Right cardiac atrium (tissue), 5 donors: ENCODE data around the gene MT1M. TPM values are rescaled to one million over a fixed set of nuclear protein-coding genes. Genes with fewer than 3 reads are reported as not detected.

Experiments used
- ATAC-seq, 2 donors: fragments of 200-7000 bp; cut with Tn5 transposase; one replicate each; pipeline versions ENCODE4 v1.8.0 to v1.9.1; 2020; ENCODE audit warnings: moderate library complexity in 2 of 2, mild to moderate bottlenecking in 1 of 2
- DNase-seq, 3 donors: peaks; one replicate each; pipeline ENCODE4 v3.0.0-alpha.2; 2020
- H3K27ac ChIP-seq: one replicate; pipeline ENCODE4 v1.5.1; 2013; ENCODE audit warnings: mild to moderate bottlenecking, low read length, control low read depth, moderate library complexity
- H3K27me3 ChIP-seq: one replicate; pipeline ENCODE4 v1.6.1; 2013; ENCODE audit not compliant: control insufficient read depth, insufficient read depth
- H3K4me1 ChIP-seq: one replicate; pipeline ENCODE4 v1.6.1; 2013; ENCODE audit warnings: low read length; ENCODE audit not compliant: control insufficient read depth, insufficient read depth
- H3K4me3 ChIP-seq: one replicate; pipeline ENCODE4 v1.5.1; 2013; ENCODE audit warnings: low read length, control low read depth
- H3K9me3 ChIP-seq: one replicate; pipeline ENCODE4 v1.6.1; 2013; ENCODE audit warnings: low read length; ENCODE audit not compliant: control insufficient read depth
- WGBS: extraction: QIAGEN DNeasy Blood & Tissue Kit; methylation state at CpG from one replicate; pipeline ENCODE4 v1.1.7; 2013; 5-methylcytosine and 5-hydroxymethylcytosine counted together
- intact Hi-C, 4 donors: fragments of 100-400 bp; cut with DNase I; formaldehyde crosslinking; loops; one replicate each; pipeline versions ENCODE4 v1.11.0 to v1.14.0; 2022 to 2023
- polyA plus RNA-seq: library from polyadenylated mRNA; stranded (reverse); fragments of 200-250 nt; gene quantifications from one replicate; pipeline ENCODE4 v1.2.3, GENCODE V29; 2013
- total RNA-seq, 4 donors: library from RNA; stranded (reverse); fragmentation: NEBNext Ultra II Directional; extraction: Animal tissue kit (Norgen Biotek cat#: 25700); gene quantifications; one replicate each; pipeline ENCODE4 v1.2.1, GENCODE V29; 2021
- donor health status: healthy with polysubstance abuse.
- donor health status: DM: no; HTN: yes; CAD: no.
- donor health status: DM: no; HTN: no; CAD: no.
- donor health status: DM: no; HTN: yes; CAD: no; lungs with severe emphysema.
- donor health status: DM: yes; HTN: yes; CAD: no.

Gene MT1M
- total and polyA plus RNA-seq, 5 donors, result 3.0 to 26.7 (median 7.8) TPM

GRCh38 chr16:56600398-56600999 lies 32.0 kb upstream of the MT1M start:
- Histone ChIP-seq H3K27ac (no peak overlapping the region), H3K9me3 (no peaks in the 10 kb centered on the region), H3K4me1 (no peaks in the 10 kb centered on the region), H3K4me3 (no peak overlapping the region), H3K27me3 (no peaks in the 10 kb centered on the region)
- intact Hi-C loops, result loop anchor here (2.0 to 10.0 kb wide), 4 partner anchors 86 to 104 kb away; no protein-coding TSS in a partner anchor
- ATAC-seq, result peak; percentile 37 to 51
- 32% methylated on average over 8 of the region's 8 CpGs for WGBS
- no peak for DNase-seq

GRCh38 chr16:56601325-56601724 lies 31.1 kb upstream of the MT1M start:
- DNase-seq (no peak), ATAC-seq (no peak)
- no peaks in the 10 kb centered on the region for H3K9me3 ChIP-seq
- H3K27ac ChIP-seq, result no peak overlapping the region
- 61% methylated on average over 9 of the region's 9 CpGs for whole genome bisulfite sequencing
- H3K4me1 ChIP-seq, result peaks cover 6% of the 10 kb centered on the region
- H3K27me3 ChIP-seq, result no peaks in the 10 kb centered on the region
- intact Hi-C loops, result loop anchor here (2.0 to 10.0 kb wide), 4 partner anchors 87 to 103 kb away; no protein-coding TSS in a partner anchor
- no peak overlapping the region for H3K4me3 ChIP-seq

GRCh38 chr16:56603589-56603988 lies 28.9 kb upstream of the MT1M start:
- Histone ChIP-seq H3K27me3 (no peaks in the 10 kb centered on the region), H3K27ac (no peak overlapping the region), H3K4me1 (peaks cover 9% of the 10 kb centered on the region), H3K9me3 (no peaks in the 10 kb centered on the region), H3K4me3 (no peak overlapping the region)
- intact Hi-C loops, result loop anchor here (2.0 to 10.0 kb wide), 5 partner anchors 85 to 101 kb away; no protein-coding TSS in a partner anchor
- ATAC-seq (peak in 1 of 2 donors; percentile 12), DNase-seq (peak; percentile 40 to 68 (median 66))
- 26% methylated on average over 4 of the region's 4 CpGs for WGBS

GRCh38 chr16:56604966-56605365 lies 27.5 kb upstream of the MT1M start:
- Histone ChIP-seq H3K9me3 (no peaks in the 10 kb centered on the region), H3K4me3 (no peak overlapping the region), H3K4me1 (peaks cover 9% of the 10 kb centered on the region), H3K27ac (no peak overlapping the region), H3K27me3 (no peaks in the 10 kb centered on the region)
- intact Hi-C loops, result loop anchor here in 3 of 4 donors (5.0 to 10.0 kb wide), 3 partner anchors 90 to 100 kb away; no protein-coding TSS in a partner anchor
- 85% methylated on average over 4 of the region's 4 CpGs for WGBS
- DNase-seq, result no peak
- no peak for ATAC-seq

GRCh38 chr16:56605475-56605874 lies 27.0 kb upstream of the MT1M start:
- 81% methylated on average over 1 of the region's 1 CpG for WGBS
- ATAC-seq (no peak), DNase-seq (no peak)
- intact Hi-C loops, result loop anchor here in 2 of 4 donors (10.0 kb wide), 2 partner anchors 89 to 99 kb away; no protein-coding TSS in a partner anchor
- H3K4me3 ChIP-seq, result no peak overlapping the region
- H3K4me1 ChIP-seq, result peaks cover 9% of the 10 kb centered on the region
- peak overlapping the region; percentile 92 for H3K27ac ChIP-seq
- no peaks in the 10 kb centered on the region for H3K9me3 ChIP-seq
- H3K27me3 ChIP-seq, result no peaks in the 10 kb centered on the region

- 35% methylated on average over 3 of the region's 3 CpGs for WGBS
- Histone ChIP-seq H3K27ac (peak overlapping the region; percentile 92), H3K4me1 (peaks cover 10% of the 10 kb centered on the region), H3K4me3 (no peak overlapping the region), H3K9me3 (no peaks in the 10 kb centered on the region), H3K27me3 (no peaks in the 10 kb centered on the region)
- DNase-seq, result peak; percentile 63 to 85 (median 67)
- intact Hi-C loops, result loop anchor here in 2 of 4 donors (10.0 kb wide), 2 partner anchors 89 to 99 kb away; no protein-coding TSS in a partner anchor
- no peak for ATAC-seq
These were observed 26.4 kb upstream of the MT1M start for GRCh38 chr16:56606071-56606475.

GRCh38 chr16:56606476-56607108 lies 25.9 kb upstream of the MT1M start:
- intact Hi-C loops, result loop anchor here in 2 of 4 donors (10.0 kb wide), 2 partner anchors 88 to 98 kb away; no protein-coding TSS in a partner anchor

GRCh38 chr16:56607109-56607618 lies 25.3 kb upstream of the MT1M start:
- Histone ChIP-seq H3K4me3 (no peak overlapping the region), H3K27me3 (no peaks in the 10 kb centered on the region), H3K9me3 (no peaks in the 10 kb centered on the region), H3K4me1 (peaks cover 17% of the 10 kb centered on the region), H3K27ac (peak overlapping the region; percentile 92)
- WGBS, result 45% methylated on average over 14 of the region's 14 CpGs
- intact Hi-C loops, result loop anchor here in 2 of 4 donors (10.0 kb wide), 2 partner anchors 88 to 98 kb away; no protein-coding TSS in a partner anchor
- DNase-seq (peak; percentile 75 to 85 (median 85)), ATAC-seq (peak; percentile 21 to 68)

More at GRCh38 chr16:56606476-56607108, 25.9 kb upstream of the MT1M start:
- WGBS, result 41% methylated on average over 8 of the region's 8 CpGs
- ATAC-seq, result peak; percentile 1 to 3
- Histone ChIP-seq H3K27me3 (no peaks in the 10 kb centered on the region), H3K9me3 (no peaks in the 10 kb centered on the region), H3K4me1 (peaks cover 15% of the 10 kb centered on the region), H3K4me3 (no peak overlapping the region), H3K27ac (peak overlapping the region; percentile 92)
- DNase-seq, result peak in 2 of 3 donors; percentile 29 to 67

GRCh38 chr16:56607675-56608042 lies 24.8 kb upstream of the MT1M start:
- no peak overlapping the region for H3K4me3 ChIP-seq
- no peaks in the 10 kb centered on the region for H3K9me3 ChIP-seq
- DNase-seq (no peak), ATAC-seq (no peak)
- H3K4me1 ChIP-seq, result peaks cover 17% of the 10 kb centered on the region
- WGBS, result 66% methylated on average over 2 of the region's 2 CpGs
- no peaks in the 10 kb centered on the region for H3K27me3 ChIP-seq
- intact Hi-C loops, result loop anchor here in 3 of 4 donors (2.0 to 10.0 kb wide), 3 partner anchors 17 to 97 kb away; partner anchors contain the start of gene MT1E (in 1 of the 3)
- H3K27ac ChIP-seq, result peak overlapping the region; percentile 92

GRCh38 chr16:56608043-56608875 lies 24.2 kb upstream of the MT1M start, which contains the start of gene MT2A:
Gene MT2A, plus strand, starts transcription at chr16:56608584. Its CDS starts 72 bp downstream, at chr16:56608656.
- H3K9me3 ChIP-seq, result no peaks in the 10 kb centered on the region
- 5% methylated on average over 62 of the region's 62 CpGs for whole genome bisulfite sequencing
- peak within 1 kb of the TSS; percentile 92 for H3K27ac ChIP-seq
- peak within 1 kb of the TSS; percentile 68 for H3K4me3 ChIP-seq
- no peaks in the 10 kb centered on the region for H3K27me3 ChIP-seq
- intact Hi-C loops, result loop anchor here in 3 of 4 donors (2.0 to 10.0 kb wide), 3 partner anchors 17 to 97 kb away; partner anchors contain the start of gene MT1E (in 1 of the 3)
- ATAC-seq, result peak; percentile 88 to 90
- DNase-seq, result peak; percentile 96 to 99 (median 98)
- peaks cover 17% of the 10 kb centered on the region for H3K4me1 ChIP-seq
